Fibroblast of peridontal ligament (primary cell): ENCODE measurements around the gene NRL.
"Not testable (repeated sequence)": the region's sequence is repeated elsewhere in the genome, so short reads cannot be mapped to it uniquely, and the experiment has no call there.

Experiments
- DNase-seq: peaks from one replicate; pipeline ENCODE4 v3.0.0-alpha.2; 2010; ENCODE audit errors: extremely low read depth

Gene NRL

DNA sequence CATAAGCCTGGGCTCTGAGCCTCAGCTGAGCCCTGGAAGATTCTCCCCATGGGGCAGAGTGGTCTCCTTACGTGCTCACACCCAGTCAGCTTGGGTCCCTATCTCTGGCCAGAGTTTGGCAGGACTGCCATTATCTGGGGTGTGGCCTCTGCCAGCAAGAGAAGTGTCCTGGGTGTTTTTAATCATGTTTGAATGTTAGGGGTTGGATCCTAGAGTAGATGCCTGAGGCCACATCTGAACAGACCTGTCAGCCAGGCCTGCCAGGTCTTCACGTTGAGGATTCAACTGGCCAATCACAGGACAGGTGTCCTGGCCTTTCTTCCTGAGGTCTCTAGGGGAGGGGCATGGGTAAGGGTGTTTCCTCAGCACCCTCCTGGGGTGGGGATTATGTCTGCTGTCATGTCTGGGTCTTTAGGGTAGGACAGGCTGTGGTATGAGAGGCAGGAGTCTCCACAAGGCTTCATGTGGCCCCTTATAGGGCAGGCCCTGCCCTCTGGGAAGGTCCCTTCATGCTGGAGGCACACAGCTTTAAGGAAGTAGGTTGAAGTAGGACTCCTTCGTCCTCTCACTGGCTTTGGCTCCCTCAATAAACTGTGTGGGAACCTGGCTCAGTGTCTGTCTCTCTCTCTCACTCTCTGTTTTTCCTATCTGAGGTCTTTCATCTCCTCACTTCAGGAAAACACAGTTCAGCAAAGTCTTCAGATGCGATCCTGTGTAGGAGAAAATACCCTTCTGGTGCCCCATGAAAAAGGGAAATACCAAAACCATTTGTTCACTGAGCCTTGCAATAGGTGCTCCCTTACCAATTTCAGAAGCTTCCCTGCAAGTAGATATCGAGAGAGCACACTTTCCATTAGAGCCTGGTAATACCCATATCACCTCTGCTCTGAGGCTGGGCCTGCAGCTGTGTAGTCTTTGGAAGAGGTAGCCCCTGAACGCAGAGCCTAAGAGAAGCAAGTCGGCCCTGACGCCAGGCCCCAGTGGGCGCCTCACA lies 9.0 kb upstream of the NRL start:
- no peak for DNase-seq

GRCh38 chr14:24122898-24123297 lies 8.1 kb upstream of the NRL start:
- no peak for DNase-seq

DNA sequence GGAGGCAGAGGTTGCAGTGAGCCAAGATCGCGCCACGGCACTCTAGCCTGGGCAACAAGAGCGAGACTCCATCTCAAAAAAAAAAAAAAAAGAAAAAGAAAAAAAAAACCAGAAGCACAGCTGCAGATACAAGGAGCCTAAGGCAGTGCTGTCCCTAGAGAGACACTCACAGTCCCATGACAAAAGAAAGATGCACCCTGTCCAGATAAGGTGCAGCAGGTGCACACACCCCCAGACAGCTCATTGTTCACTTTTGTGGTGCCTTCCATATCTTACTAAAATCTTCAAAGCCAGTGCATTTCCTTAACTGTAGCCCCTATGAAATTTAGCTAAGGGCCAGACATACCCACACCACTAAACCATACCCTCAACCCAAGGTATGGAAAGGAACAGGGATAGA lies 7.7 kb upstream of the NRL start:
- no peak for DNase-seq

DNA sequence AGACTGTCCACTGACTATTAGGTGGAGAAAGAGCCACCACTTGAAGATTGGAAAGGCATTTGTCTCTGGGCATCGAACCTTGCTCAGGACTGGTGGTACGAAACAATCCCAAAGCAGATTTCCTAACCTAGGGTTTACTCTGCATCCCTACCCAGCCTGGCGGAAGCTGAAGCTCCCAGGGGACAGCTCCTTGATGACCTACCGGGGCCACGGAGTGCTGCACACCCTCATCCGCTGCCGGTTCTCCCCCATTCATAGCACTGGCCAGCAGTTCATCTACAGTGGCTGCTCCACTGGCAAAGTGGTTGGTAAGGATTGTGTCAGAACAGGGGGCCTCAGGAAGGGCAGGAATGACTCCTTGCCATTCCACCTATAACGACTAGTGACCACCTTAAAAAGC lies 6.5 kb upstream of the NRL start:
- no peak for DNase-seq

DNA sequence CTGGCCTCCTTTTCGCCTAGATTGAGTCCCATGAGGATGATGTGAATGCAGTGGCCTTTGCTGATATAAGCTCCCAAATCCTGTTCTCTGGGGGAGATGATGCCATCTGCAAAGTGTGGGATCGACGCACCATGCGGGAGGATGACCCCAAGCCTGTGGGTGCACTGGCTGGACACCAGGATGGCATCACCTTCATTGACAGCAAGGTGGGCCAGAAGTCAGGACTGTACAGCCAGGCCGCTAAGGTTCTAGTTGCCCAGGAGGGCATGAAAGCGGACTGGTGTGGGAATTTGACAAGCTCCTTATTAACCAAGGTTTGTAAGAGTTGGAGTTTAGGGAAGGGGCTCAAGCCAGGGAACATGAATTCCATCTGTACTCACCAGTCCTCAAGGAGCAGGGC lies 4.9 kb upstream of the NRL start:
- no peak for DNase-seq

- DNase-seq: no peak
These were observed 2.4 kb upstream of the NRL start for GRCh38 chr14:24117179-24117578.

DNA sequence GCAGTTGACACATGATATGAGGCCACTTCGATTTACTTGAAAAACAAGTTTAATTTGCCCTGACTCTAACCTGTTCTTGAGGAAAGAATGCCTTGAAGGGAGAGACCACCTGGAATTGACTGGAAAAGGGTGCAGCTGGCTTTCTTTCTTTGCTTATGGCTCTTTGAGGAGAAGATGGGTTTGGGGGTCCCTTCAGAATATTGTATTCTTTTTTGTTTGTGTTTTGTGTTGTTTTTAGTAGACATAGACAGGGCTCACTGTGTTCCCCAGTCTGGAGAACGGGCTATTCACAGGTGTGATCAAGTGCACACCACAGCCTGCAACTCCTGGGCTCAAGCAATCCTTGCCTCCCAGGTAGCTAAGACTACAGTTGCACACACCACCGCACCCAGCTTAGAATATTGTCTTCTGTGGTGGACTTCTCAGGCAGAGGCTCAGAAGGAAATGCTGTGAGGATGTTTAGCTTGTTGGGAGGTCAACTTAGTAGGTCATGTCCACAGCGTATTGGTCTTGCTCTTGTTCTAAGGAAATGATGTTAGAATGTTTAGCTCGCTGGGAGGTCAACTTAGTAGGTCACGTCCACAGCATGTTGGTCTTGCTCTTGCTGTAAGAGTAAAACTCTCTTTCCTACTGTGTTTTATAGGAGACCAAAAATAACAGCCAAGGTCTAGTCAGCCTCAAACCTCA lies 1.5 kb upstream of the NRL start:
- no peak for DNase-seq

GRCh38 chr14:24115422-24116127 lies 826 bp upstream of the NRL start:
- DNase-seq: no peak

- DNase-seq: no peak
These were observed 783 bp downstream of the NRL start for GRCh38 chr14:24113801-24114531.

GRCh38 chr14:24113379-24113800 lies 1.4 kb downstream of the NRL start:
- DNase-seq: no peak

GRCh38 chr14:24110523-24110922 lies 4.2 kb downstream of the NRL start:
- no peak for DNase-seq

- DNase-seq: no peak
These were observed 4.7 kb downstream of the NRL start for GRCh38 chr14:24110060-24110459.

DNA sequence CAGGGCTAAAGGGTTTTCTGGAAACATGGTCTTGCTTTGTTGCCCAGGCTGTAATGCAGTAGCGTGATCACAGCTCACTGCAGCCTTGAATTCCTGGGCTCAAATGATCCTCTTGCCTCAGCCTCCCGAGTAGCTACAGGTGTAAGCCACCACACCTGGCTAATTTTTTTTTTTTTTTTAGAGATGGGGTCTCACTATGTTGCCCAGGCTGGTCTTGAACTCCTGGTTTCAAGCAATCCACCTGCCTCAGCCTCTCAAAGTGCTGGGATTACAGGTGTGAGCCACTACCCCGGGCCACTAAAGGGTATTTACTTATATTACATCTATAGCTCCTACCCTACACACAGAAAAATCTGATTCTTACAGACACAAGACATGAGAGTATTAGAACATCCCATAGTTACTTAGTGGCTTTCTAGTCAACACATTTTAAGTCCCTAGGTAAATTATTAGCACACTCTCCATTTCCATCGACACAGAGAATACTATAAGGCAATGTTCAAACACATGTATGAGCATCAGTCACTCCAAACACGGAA lies 6.3 kb downstream of the NRL start:
- no peak for DNase-seq

- no peak for DNase-seq
These were observed 8.0 kb downstream of the NRL start for GRCh38 chr14:24106672-24107271.

DNA sequence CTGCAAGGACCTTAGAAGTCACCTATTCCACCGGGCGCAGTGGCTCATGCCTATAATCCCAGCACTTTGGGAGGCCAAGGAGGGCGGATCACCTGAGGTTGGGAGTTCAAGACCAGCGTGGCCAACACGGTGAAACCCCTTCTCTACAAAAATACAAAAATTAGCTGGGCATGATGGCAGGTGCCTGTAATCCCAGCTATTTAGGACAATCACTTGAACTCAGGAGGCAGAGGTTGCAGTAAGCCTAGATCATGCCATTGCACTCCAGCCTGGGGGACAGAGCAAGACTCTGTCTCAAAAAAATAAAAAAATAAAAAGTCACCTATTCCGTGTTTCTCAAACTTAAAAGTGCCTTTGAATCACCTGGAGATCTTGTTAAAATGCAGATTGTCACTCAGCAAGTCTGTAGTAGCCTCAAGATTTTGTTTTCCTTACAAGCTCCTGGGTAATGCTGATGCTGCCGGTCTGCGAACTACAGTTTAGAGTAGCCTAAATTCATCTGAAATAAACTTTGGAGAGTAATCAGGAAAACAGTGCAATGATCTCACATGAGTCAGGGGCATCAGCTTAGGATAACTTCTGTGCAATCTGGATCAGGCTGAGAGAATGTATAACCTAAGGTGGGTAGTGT lies 9.0 kb downstream of the NRL start:
- not testable (repeated sequence) for DNase-seq

DNA sequence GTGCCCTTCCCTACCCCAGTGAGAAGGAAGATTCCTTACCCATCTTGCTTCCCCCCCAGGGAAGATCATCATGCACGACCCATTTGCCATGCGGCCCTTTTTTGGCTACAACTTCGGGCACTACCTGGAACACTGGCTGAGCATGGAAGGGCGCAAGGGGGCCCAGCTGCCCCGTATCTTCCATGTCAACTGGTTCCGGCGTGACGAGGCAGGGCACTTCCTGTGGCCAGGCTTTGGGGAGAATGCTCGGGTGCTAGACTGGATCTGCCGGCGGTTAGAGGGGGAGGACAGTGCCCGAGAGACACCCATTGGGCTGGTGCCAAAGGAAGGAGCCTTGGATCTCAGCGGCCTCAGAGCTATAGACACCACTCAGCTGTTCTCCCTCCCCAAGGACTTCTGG lies 11.3 kb downstream of the NRL start:
- no peak for DNase-seq

DNA sequence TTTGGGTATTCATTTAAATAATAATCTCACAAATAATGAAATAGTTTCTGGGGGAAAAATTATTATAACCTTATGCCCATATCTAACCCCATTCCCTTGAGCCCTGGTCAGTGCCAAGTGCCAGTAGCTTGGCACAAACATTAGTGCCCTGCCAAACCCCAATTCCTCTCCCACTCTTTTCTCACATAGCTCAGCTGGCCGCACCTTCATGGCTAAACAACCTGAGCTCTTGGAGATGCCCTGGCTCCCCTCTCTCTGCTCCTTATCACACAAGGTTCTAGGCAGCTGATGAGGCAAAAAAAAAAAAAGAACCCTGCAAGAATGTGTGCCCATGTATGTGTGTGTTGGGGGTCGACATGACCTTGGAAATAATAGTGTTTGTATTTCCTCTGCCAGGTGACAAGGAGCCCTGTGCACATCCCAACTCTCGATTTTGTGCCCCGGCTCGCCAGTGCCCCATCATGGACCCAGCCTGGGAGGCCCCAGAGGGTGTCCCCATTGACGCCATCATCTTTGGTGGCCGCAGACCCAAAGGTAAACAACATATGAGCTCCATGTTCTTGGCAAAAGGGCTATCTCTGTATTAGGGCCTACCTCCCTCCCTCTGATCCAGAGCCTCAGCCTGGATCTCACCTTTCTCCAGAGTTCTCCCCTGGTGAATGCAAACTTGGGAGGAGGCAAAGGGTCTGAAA lies 12.2 kb downstream of the NRL start:
- no peak for DNase-seq

DNA sequence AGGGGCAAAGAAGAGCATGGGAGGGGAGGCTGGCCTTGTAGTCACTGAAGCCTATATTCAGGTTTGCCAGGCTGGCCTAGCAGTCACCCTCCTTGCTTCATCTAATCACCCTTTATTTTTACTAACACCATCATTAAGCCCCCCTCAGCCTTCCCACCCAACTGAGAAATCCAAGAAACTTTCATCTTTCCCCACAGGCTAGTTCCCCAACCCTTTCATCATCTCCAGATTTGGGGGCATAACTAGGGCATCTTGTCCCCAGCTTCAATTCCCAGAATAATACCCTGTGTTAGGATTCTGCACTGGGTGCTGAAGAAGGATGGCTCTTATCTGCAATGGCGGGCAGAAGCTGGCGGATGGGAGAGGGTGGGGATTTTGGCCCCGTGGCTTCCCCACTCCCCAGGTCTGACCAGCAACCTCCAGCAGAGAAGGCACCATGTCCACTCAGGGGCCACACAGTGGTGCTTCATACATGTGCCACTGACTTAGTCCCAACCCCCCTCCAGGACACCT lies 13.7 kb downstream of the NRL start:
- no peak for DNase-seq

DNA sequence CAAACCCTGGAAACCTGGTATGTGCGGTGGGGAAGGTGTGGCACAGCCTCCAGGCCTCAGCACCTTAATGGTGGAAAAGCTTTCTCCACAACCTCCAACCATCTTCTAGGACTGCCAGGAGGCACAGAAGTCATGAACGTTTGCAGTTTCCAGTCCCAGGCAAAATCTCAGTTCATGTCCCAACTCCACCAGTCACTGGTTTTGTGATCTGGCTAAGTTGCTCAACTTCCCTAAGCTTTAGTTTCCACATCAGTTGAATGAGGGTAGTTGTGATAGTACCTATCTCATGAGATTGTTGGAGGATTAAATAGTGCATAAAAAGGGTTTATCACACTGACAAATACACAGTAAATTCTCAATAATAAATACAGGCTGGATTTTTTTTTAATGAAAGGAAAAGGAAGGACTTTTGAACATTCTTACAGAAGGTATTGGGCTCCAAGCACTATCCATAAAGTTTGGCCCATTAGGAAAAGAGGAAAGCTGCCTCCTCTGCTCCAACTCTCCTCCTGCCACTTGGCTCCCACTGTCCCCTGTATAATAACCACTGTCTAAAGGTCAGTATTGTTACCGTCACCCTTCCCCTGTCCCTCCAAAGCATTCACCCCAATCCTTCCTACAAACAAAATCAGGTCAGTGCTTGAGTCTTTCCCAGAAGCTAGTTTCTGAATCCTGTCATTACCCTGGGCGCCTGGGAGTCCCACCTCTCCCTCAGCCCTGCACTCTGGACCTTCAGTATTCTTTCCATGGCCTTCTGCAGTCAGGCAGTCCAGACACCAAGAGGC lies 14.4 kb downstream of the NRL start:
- no peak for DNase-seq
